GM12878 (cell line): ENCODE data around the gene KIAA1586. TPM values are rescaled to one million over a fixed set of nuclear protein-coding genes. Genes with fewer than 3 reads are reported as not detected.

Experiments used
- ATAC-seq: fragments of 200-7000 bp; cut with Tn5 transposase; 3 replicates; pipeline ENCODE4 v1.9.1; 2020; ENCODE audit warnings: mild to moderate bottlenecking, moderate library complexity
- BruUV-seq: library from RNA; stranded (reverse); fragments of 400-500 nt; replicated peaks from 2 replicates; lab custom pipeline; 2021; lab: Mats Ljungman, UMichigan
- CTCF ChIA-PET: fragments of 300-600 bp; sonication (Branson Sonifier 250); formaldehyde crosslinking; extraction: SDS; loops from one replicate; lab custom pipeline; 2021; ENCODE audit warnings: inconsistent platforms; lab: Yijun Ruan, JAX
- POLR2A ChIA-PET: fragments of 350-600 bp; formaldehyde crosslinking; extraction: SDS; loops from one replicate; lab custom pipeline; 2021; ENCODE audit warnings: inconsistent platforms; lab: Charles Lee
- RAD21 ChIA-PET: fragments of 300-600 bp; sonication (Branson Sonifier 250); formaldehyde crosslinking; loops from one replicate; lab custom pipeline; 2023; ENCODE audit warnings: antibody characterized with exemption; ENCODE audit not compliant: unreplicated experiment; lab: Charles Lee
- SMC1A ChIA-PET: fragments of 300-600 bp; sonication (Branson Sonifier 250); formaldehyde crosslinking; loops from one replicate; lab custom pipeline; 2023; ENCODE audit not compliant: unreplicated experiment, uncharacterized antibody; lab: Charles Lee
- DNase-seq: peaks from one replicate; pipeline ENCODE4 v3.0.0-alpha.2; 2011; ENCODE audit warnings: low read depth, low spot score
- FAIRE-seq: peaks from 3 replicates; lab custom pipeline; 2011; peaks lifted over from hg19 to GRCh38; lab: Jason Lieb, UNC
- H2AFZ ChIP-seq: 2 replicates; pipeline ENCODE4 v1.6.0; 2011; ENCODE audit warnings: low read depth, low read length, control low read depth; ENCODE audit not compliant: control insufficient read depth
- H3K27ac ChIP-seq: 2 replicates; pipeline ENCODE4 v1.5.1; 2011; ENCODE audit warnings: control low read depth; ENCODE audit not compliant: control insufficient read depth, insufficient read depth
- H3K27me3 ChIP-seq, 2 experiments: replicated peaks in 1 of 2; 2 replicates each; pipeline versions ENCODE4 v1.6.0 to v1.6.1; 2011; ENCODE audit warnings: low read length in 1 of 2; ENCODE audit not compliant: control insufficient read depth in 2 of 2, insufficient read depth in 2 of 2
- H3K36me3 ChIP-seq, 2 experiments: 2 replicates each; pipeline ENCODE4 v1.5.1; 2011; ENCODE audit warnings: low read length in 1 of 2; ENCODE audit not compliant: control insufficient read depth in 2 of 2, insufficient read depth in 2 of 2
- H3K4me1 ChIP-seq: 2 replicates; pipeline ENCODE4 v1.6.1; 2011; ENCODE audit warnings: mild to moderate bottlenecking, low read length, moderate library complexity, mixed read lengths; ENCODE audit not compliant: control insufficient read depth, insufficient read depth
- H3K4me2 ChIP-seq: 2 replicates; pipeline ENCODE4 v1.6.0; 2011; ENCODE audit warnings: control low read depth; ENCODE audit not compliant: control insufficient read depth, insufficient read depth
- H3K4me3 ChIP-seq: fragments of 200-600 bp; sonication (generic); 2 replicates; pipeline ENCODE4 v1.5.1; 2016
- H3K79me2 ChIP-seq: 2 replicates; pipeline ENCODE4 v1.6.0; 2011; ENCODE audit warnings: low read length; ENCODE audit not compliant: control insufficient read depth, insufficient read depth
- H3K9ac ChIP-seq: 2 replicates; pipeline ENCODE4 v1.8.0; 2011; ENCODE audit warnings: low read length, control low read depth, mixed read lengths; ENCODE audit not compliant: control insufficient read depth, insufficient read depth
- H3K9me3 ChIP-seq: replicated peaks from 3 replicates; pipeline ENCODE4 v1.5.1; 2011; ENCODE audit warnings: mild to moderate bottlenecking, low read length; ENCODE audit not compliant: control insufficient read depth, insufficient read depth
- H4K20me1 ChIP-seq: 2 replicates; pipeline ENCODE4 v1.6.0; 2011; ENCODE audit not compliant: control insufficient read depth, insufficient read depth
- CTCF ChIP-seq, 3 experiments: IDR thresholded peaks in 2 of 3; conservative IDR thresholded peaks in 1 of 3; 2 replicates each; pipeline ENCODE4 v1.5.1; 2011; ENCODE audit warnings: low read depth in 3 of 3, low read length in 3 of 3, mild to moderate bottlenecking in 3 of 3, control low read depth in 2 of 3, moderate library complexity in 2 of 3, inconsistent platforms in 1 of 3, mixed read lengths in 1 of 3; ENCODE audit not compliant: control insufficient read depth in 2 of 3, insufficient read depth in 1 of 3; ENCODE audit errors: extremely low read depth in 1 of 3
- FOXM1 ChIP-seq: IDR thresholded peaks from 2 replicates; pipeline ENCODE4 v1.6.1; 2012; ENCODE audit warnings: low read depth, mild to moderate bottlenecking, inconsistent platforms, low read length, moderate library complexity
- NR2C1 ChIP-seq: fragments of 450-650 bp; IDR thresholded peaks from 2 replicates; pipeline ENCODE4 v1.6.1; 2017; ENCODE audit warnings: antibody characterized with exemption, mild to moderate bottlenecking, moderate library complexity
- RAD21 ChIP-seq: IDR thresholded peaks from 2 replicates; pipeline ENCODE4 v1.6.1; 2011; ENCODE audit warnings: mild to moderate bottlenecking, low read depth, low read length, moderate library complexity; ENCODE audit not compliant: insufficient read depth
- REST ChIP-seq: IDR thresholded peaks from 2 replicates; pipeline ENCODE4 v1.6.1; 2012; ENCODE audit warnings: mild to moderate bottlenecking, low read depth, low read length
- SIX5 ChIP-seq: IDR thresholded peaks from 2 replicates; pipeline ENCODE4 v1.6.1; 2011; ENCODE audit warnings: mild to moderate bottlenecking, low read depth, low read length, moderate library complexity; ENCODE audit not compliant: severe bottlenecking
- SMC3 ChIP-seq: IDR thresholded peaks from 2 replicates; pipeline ENCODE4 v1.6.1; 2011; ENCODE audit warnings: low read length, improper control_type of control experiment, borderline replicate concordance
- TCF7 ChIP-seq: IDR thresholded peaks from 2 replicates; pipeline ENCODE4 v1.6.1; 2014; ENCODE audit warnings: antibody characterized with exemption, borderline replicate concordance
- WGBS: methylation state at CpG from one replicate; pipeline ENCODE4 v1.1.6; 2016; ENCODE audit warnings: low lambda C conversion rate; ENCODE audit not compliant: insufficient replicate concordance, insufficient coverage; ENCODE audit errors: missing lambda C conversion rate; 5-methylcytosine and 5-hydroxymethylcytosine counted together
- in situ Hi-C: fragments of 300-500 bp; cut with MboI; formaldehyde crosslinking; loops from 9 replicates; pipeline ENCODE4 v1.14.3; 2018; ENCODE audit warnings: mixed read lengths
- intact Hi-C: fragments of 100-400 bp; cut with micrococcal nuclease; formaldehyde crosslinking; loops from one replicate; pipeline ENCODE4 v1.14.2; 2022; ENCODE audit not compliant: unreplicated experiment
- polyA plus RNA-seq, 11 experiments: library from polyadenylated mRNA; depleted of rRNA in 4 of 11; unstranded in 6 of 11; stranded (reverse) in 5 of 11; fragments of >200 nt; fragmentation: Nextera tagmentation in 4 of 11; fragmentation: Illumina TruSeq in 1 of 11; extraction: Ambion mirVana in 4 of 11; extraction: Trizol in 1 of 11; gene quantifications; 1 replicate in 1 of 11; 2 replicates in 10 of 11; pipeline versions ENCODE4 v1.2.1 to v1.2.3, GENCODE V29; 2011 to 2016; ENCODE audit warnings: inconsistent platforms in 2 of 11, missing spikeins in 2 of 11, low read depth in 1 of 11
- total RNA-seq, 4 experiments: library from RNA; depleted of rRNA in 3 of 4; stranded (reverse); fragments of >200 nt in 3 of 4; fragmentation: Illumina TruSeq in 1 of 4; extraction: Trizol in 1 of 4; gene quantifications; 2 replicates each; pipeline versions ENCODE4 v1.2.1 to v1.2.3, GENCODE V29; 2013 to 2021

The KIAA1586 gene
- total and polyA plus RNA-seq, 10 of the 15 experiments (the other 5 are each of a cell fraction or from before 2014, with no cell fraction given) = 13.1 to 33.1 (median 21.2) TPM

DNA sequence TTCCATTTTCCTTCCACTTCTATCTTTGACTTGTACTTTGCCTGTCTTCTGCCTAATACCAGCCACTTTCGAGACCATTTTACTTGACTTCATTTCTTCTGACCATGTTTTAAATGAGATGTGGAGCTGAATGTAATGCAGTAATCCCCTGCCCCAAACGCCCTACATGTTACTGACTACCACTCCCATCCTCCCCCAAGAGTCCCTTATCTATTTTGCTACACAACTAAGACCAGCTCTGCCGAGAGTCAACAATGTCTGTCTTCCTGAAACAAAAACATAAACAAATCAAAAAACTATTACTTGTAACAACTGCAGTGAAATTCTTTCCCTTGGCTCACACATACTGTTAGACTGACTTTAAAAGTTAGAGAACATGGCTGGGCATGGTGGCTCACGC is 27.1 kb upstream of the KIAA1586 start (continued):
- TF ChIP-seq REST = no peak
- TF ChIP-seq FOXM1 = no peak
- no peak for TF ChIP-seq SIX5

DNA sequence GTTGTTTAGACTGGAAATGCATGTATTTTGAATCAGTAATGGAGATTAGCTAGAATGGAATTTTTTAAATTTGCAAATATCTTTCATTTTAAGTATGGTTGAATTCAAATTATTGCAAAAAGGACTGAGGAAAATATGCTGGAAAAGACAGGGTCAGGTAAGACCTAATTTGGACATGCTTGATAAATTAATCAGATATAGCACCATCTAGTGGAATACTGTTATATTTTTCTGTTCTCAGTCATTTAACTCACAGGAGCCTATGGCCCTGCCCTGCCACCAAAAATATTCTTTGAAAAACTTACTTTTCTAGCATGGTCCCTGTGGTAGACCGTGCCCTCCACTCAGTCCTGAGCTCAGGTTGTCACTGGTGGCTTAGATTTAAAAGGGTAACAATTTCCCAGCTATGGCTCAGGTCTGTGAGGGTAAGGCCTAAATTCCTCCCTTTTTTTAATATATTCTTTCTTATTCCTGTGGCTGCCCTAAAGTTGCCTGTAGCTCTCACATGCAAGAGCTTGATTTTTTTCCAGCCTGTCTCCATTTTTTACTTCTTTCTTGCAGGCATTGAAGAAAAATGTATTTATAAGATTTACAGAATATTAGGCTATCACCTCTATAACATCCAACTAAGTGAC is 25.3 kb upstream of the KIAA1586 start:
- no peaks in the 10 kb centered on the region for H4K20me1 ChIP-seq
- ChIA-PET RAD21 (interaction anchor here (4.9 kb wide), 1 partner anchor 117 kb away, joined by 35 read pairs; no protein-coding TSS in a partner anchor), CTCF (interaction anchor here (0.7 to 5.2 kb wide), 24 partner anchors 9 to 295 kb away, joined by 3 to 110 read pairs (median 4); partner anchors contain the start of genes KIAA1586 and PRIM2), POLR2A (no interaction called here), SMC1A (interaction anchor here (0.7 to 5.2 kb wide), 12 partner anchors 12 to 602 kb away, joined by 3 to 65 read pairs (median 3); no protein-coding TSS in a partner anchor)
- H3K4me2 ChIP-seq = no peak overlapping the region
- in situ Hi-C loops (loop anchor here (5.0 kb wide), 1 partner anchor 114 kb away; no protein-coding TSS in a partner anchor), intact Hi-C loops (loop anchor here (1.0 to 5.0 kb wide), 3 partner anchors 66 to 296 kb away; partner anchors contain the start of genes BEND6 and PRIM2)
- DNase-seq (no peak), ATAC-seq (peak; percentile 94), FAIRE-seq (peak; percentile 93)
- H3K4me1 ChIP-seq = no peaks in the 10 kb centered on the region
- H3K79me2 ChIP-seq = no peaks in the 10 kb centered on the region
- H3K27ac ChIP-seq = no peak overlapping the region
- no peak overlapping the region; the same call in 1 of the 2 replicates for H2AFZ ChIP-seq
- 0% methylated on average over 1 of the region's 1 CpG for WGBS
- H3K27me3 ChIP-seq = no peaks in the 10 kb centered on the region
- no TSS peak for BruUV-seq
- H3K9ac ChIP-seq = no peak overlapping the region
- no peak overlapping the region for H3K4me3 ChIP-seq
- H3K36me3 ChIP-seq = no peaks in the 10 kb centered on the region
- peaks cover 5% of the 10 kb centered on the region; the same call in 1 of the 3 replicates for H3K9me3 ChIP-seq
- TF ChIP-seq RAD21 (peak; percentile 27; the same call in 1 of the 2 replicates), NR2C1 (no peak), CTCF (IDR thresholded peaks at IDR 0.05 in 2 of 3, conservative IDR thresholded peaks at IDR 0.05 in 1 of 3; ENCODE audit: control insufficient read depth in 2 of 3, extremely low read depth in 1 of 3, insufficient read depth in 1 of 3, low read depth in 3 of 3, low read length in 3 of 3) (peak; percentile 38 to 47 (median 43); a peak in 4 of 6 replicates), TCF7 (no peak), SMC3 (peak; percentile 56; the same call in 1 of the 2 replicates)
